Smooth muscle cell (in vitro differentiated cells): Measurements from ENCODE around the gene DOK5. TPM values are rescaled to one million over a fixed set of nuclear protein-coding genes. Genes with fewer than 3 reads are reported as not detected.

Experiments
- DNase-seq: peaks from one replicate; lab custom pipeline; 2025; ENCODE audit not compliant: unreplicated experiment; lab: John Stamatoyannopoulos, UW
- H2AFZ ChIP-seq: fragments of 200-600 bp; sonication (generic); 2 replicates; pipeline ENCODE4 v1.6.0; 2016; ENCODE audit warnings: antibody characterized with exemption, low read depth, mild to moderate bottlenecking
- H3F3A ChIP-seq: fragments of 200-600 bp; sonication (generic); 2 replicates; pipeline ENCODE4 v1.6.0; 2017; ENCODE audit warnings: antibody characterized with exemption, low read depth
- H3K27ac ChIP-seq: fragments of 200-600 bp; sonication (generic); 2 replicates; pipeline ENCODE4 v1.5.1; 2016; ENCODE audit warnings: low read depth, mild to moderate bottlenecking
- H3K27me3 ChIP-seq: fragments of 200-600 bp; sonication (generic); 2 replicates; pipeline ENCODE4 v1.6.1; 2016; ENCODE audit warnings: low read depth, mild to moderate bottlenecking
- H3K36me3 ChIP-seq: fragments of 200-600 bp; sonication (generic); 2 replicates; pipeline ENCODE4 v1.5.1; 2016; ENCODE audit warnings: low read depth
- H3K4me1 ChIP-seq: fragments of 200-600 bp; sonication (generic); 2 replicates; pipeline ENCODE4 v1.5.1; 2016; ENCODE audit warnings: low read depth
- H3K4me2 ChIP-seq: fragments of 200-600 bp; sonication (generic); 2 replicates; pipeline ENCODE4 v1.6.0; 2016; ENCODE audit warnings: mild to moderate bottlenecking
- H3K4me3 ChIP-seq: fragments of 200-600 bp; sonication (generic); 2 replicates; pipeline ENCODE4 v1.5.1; 2016; ENCODE audit warnings: mild to moderate bottlenecking
- H3K79me2 ChIP-seq: fragments of 200-600 bp; sonication (generic); 2 replicates; pipeline ENCODE4 v1.6.0; 2016; ENCODE audit warnings: low read depth, mild to moderate bottlenecking
- H3K9ac ChIP-seq: fragments of 200-600 bp; sonication (generic); 2 replicates; pipeline ENCODE4 v1.6.0; 2016; ENCODE audit warnings: low read depth
- H3K9me3 ChIP-seq: fragments of 200-600 bp; sonication (generic); replicated peaks from 2 replicates; pipeline ENCODE4 v1.5.1; 2016; ENCODE audit warnings: low read depth
- H4K20me1 ChIP-seq: fragments of 200-600 bp; sonication (generic); 2 replicates; pipeline ENCODE4 v1.6.0; 2016; ENCODE audit warnings: low read depth
- CTCF ChIP-seq: fragments of 200-600 bp; sonication (generic); IDR thresholded peaks from 2 replicates; pipeline ENCODE4 v1.5.1; 2017; ENCODE audit warnings: borderline replicate concordance, mild to moderate bottlenecking, antibody characterized with exemption; ENCODE audit not compliant: insufficient read depth, poor library complexity, severe bottlenecking
- WGBS: methylation state at CpG from one replicate; pipeline ENCODE4 v1.1.7; 2016; ENCODE audit warnings: low lambda C conversion rate; 5-methylcytosine and 5-hydroxymethylcytosine counted together
- polyA plus RNA-seq: library from polyadenylated mRNA; unstranded; fragments of >200 nt; fragmentation: Nextera tagmentation; extraction: Ambion mirVana; gene quantifications from 2 replicates; pipeline ENCODE4 v1.2.1, GENCODE V29; 2016
- total RNA-seq: library from RNA; depleted of rRNA; stranded (reverse); fragments of >200 nt; gene quantifications from 2 replicates; pipeline ENCODE4 v1.2.3, GENCODE V29; 2014

DOK5 gene
- total and polyA plus RNA-seq, 2 experiments from 2014 or later: 7.7 to 10.4 TPM

- H3F3A ChIP-seq: no peaks in the 10 kb centered on the region
- no peak overlapping the region for H3K27ac ChIP-seq
- no peaks in the 10 kb centered on the region for H3K27me3 ChIP-seq
- H3K36me3 ChIP-seq: no peaks in the 10 kb centered on the region
- H3K79me2 ChIP-seq: no peaks in the 10 kb centered on the region
- H3K9ac ChIP-seq: no peak overlapping the region
- H3K4me2 ChIP-seq: no peak overlapping the region
- WGBS: 88% methylated on average over 3 of the region's 3 CpGs
- H4K20me1 ChIP-seq: no peaks in the 10 kb centered on the region
- no peak overlapping the region for H2AFZ ChIP-seq
- no peak for TF ChIP-seq CTCF
- DNase-seq: no peak
- H3K4me3 ChIP-seq: no peak overlapping the region
- H3K4me1 ChIP-seq: no peaks in the 10 kb centered on the region
- H3K9me3 ChIP-seq: no peaks in the 10 kb centered on the region
These were observed 74.4 kb downstream of the DOK5 start for GRCh38 chr20:54549658-54550326.

GRCh38 chr20:54550776-54551396 is 75.5 kb downstream of the DOK5 start:
- 97% methylated on average over 5 of the region's 5 CpGs for WGBS
- H3K9me3 ChIP-seq: no peaks in the 10 kb centered on the region
- H3K9ac ChIP-seq: no peak overlapping the region
- DNase-seq: no peak
- no peaks in the 10 kb centered on the region for H3K79me2 ChIP-seq
- H3K4me1 ChIP-seq: no peaks in the 10 kb centered on the region
- H3K36me3 ChIP-seq: no peaks in the 10 kb centered on the region
- no peaks in the 10 kb centered on the region for H4K20me1 ChIP-seq
- no peak overlapping the region for H3K4me2 ChIP-seq
- no peaks in the 10 kb centered on the region for H3F3A ChIP-seq
- H2AFZ ChIP-seq: no peak overlapping the region
- TF ChIP-seq CTCF: no peak
- H3K27me3 ChIP-seq: no peaks in the 10 kb centered on the region
- H3K27ac ChIP-seq: no peak overlapping the region
- H3K4me3 ChIP-seq: no peak overlapping the region

- Histone ChIP-seq H3K79me2 (no peaks in the 10 kb centered on the region), H4K20me1 (no peaks in the 10 kb centered on the region)
These were observed 78.6 kb downstream of the DOK5 start for GRCh38 chr20:54554006-54554405.

More at GRCh38 chr20:54554006-54554405, 78.6 kb downstream of the DOK5 start:
- Histone ChIP-seq H3K27me3 (no peaks in the 10 kb centered on the region), H3K36me3 (no peaks in the 10 kb centered on the region), H3K4me2 (no peak overlapping the region), H3K4me1 (no peaks in the 10 kb centered on the region), H3K9me3 (no peaks in the 10 kb centered on the region), H3F3A (no peaks in the 10 kb centered on the region), H2AFZ (no peak overlapping the region), H3K4me3 (no peak overlapping the region), H3K27ac (no peak overlapping the region), H3K9ac (no peak overlapping the region)
- no peak for DNase-seq
- no peak for TF ChIP-seq CTCF
